Activated naive CD8-positive, alpha-beta T cell treated with anti-CD3 and anti-CD28 coated beads for 36 hours (primary cell): ENCODE data around the gene KIAA0930. TPM values are rescaled to one million over a fixed set of nuclear protein-coding genes. Genes with fewer than 3 reads are reported as not detected.
"Not testable (repeated sequence)": the region's sequence is repeated elsewhere in the genome, so short reads cannot be mapped to it uniquely, and the experiment has no call there.

ENCODE experiments used
- DNase-seq: peaks from one replicate; pipeline ENCODE4 v3.0.0; 2021
- H3K27ac Mint-ChIP-seq: one replicate; pipeline ENCODE4 v1.8.0; 2022; ENCODE audit warnings: mild to moderate bottlenecking, moderate library complexity, mixed read lengths
- H3K27me3 Mint-ChIP-seq: one replicate; pipeline ENCODE4 v1.8.0; 2022; ENCODE audit warnings: mild to moderate bottlenecking, mixed read lengths
- H3K36me3 Mint-ChIP-seq: one replicate; pipeline ENCODE4 v1.8.0; 2021; ENCODE audit warnings: mild to moderate bottlenecking, mixed read lengths
- H3K4me1 Mint-ChIP-seq: one replicate; pipeline ENCODE4 v1.8.0; 2021; ENCODE audit warnings: mixed read lengths
- H3K4me3 Mint-ChIP-seq: one replicate; pipeline ENCODE4 v1.8.0; 2022; ENCODE audit warnings: mild to moderate bottlenecking, moderate library complexity, mixed read lengths
- H3K9me3 Mint-ChIP-seq: one replicate; pipeline ENCODE4 v1.8.0; 2022; ENCODE audit warnings: mixed read lengths
- total RNA-seq, 2 experiments: library from RNA; stranded (reverse); gene quantifications; one replicate each; pipeline ENCODE4 v1.2.3, GENCODE V29; 2021

The KIAA0930 gene
- total RNA-seq, 2 experiments from 2014 or later = 28.0 to 28.6 TPM

- Mint-ChIP-seq H3K27ac (no peak overlapping the region), H3K4me1 (no peaks in the 10 kb centered on the region), H3K27me3 (no peaks in the 10 kb centered on the region), H3K9me3 (no peaks in the 10 kb centered on the region), H3K36me3 (peaks cover 4% of the 10 kb centered on the region), H3K4me3 (no peak overlapping the region)
- DNase-seq = no peak
Observed at GRCh38 chr22:45196926-45197605, 43.6 kb downstream of the KIAA0930 start.

DNA sequence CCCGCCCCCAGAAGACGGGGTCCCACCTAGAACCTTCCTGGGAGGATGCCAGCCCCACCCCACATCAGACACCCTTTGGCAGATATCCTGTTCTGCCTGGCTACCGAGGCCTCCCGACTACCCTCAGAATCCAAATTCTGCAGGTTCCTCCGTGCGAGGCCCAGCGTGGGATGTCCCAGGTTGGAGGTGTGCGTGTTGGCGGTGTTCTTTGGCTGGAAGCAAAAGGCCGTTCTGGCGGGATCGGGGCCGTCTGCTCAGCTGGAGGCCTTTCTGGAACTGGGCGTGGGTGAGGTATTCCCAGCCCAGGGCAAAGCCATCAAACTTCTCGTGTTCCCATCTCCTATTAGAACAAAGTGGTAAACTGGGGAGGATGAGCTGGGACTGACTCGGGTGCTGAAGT, 44.4 kb downstream of the KIAA0930 start:
- Mint-ChIP-seq H3K4me1 (no peaks in the 10 kb centered on the region), H3K27me3 (no peaks in the 10 kb centered on the region), H3K27ac (no peak overlapping the region), H3K36me3 (peaks cover 4% of the 10 kb centered on the region), H3K4me3 (no peak overlapping the region), H3K9me3 (no peaks in the 10 kb centered on the region)
- no peak for DNase-seq

DNA sequence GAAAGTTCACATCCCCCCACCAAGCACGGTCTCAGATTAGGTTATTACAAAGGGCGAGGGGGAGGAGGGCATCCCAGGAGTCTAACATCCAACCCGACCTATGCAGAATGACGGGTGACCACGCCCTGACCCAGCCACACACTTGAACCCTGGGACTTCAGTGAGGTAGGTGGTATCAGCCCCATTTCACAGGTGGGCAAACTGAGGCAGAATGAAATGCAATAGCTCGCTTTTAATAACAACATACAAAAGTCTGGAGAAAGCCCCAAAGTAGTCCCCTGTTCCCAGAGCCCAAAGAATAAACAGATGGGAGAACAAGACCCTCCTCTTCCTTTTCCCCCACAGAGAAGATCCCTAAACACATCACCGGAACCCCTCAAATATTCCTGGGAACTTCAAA, 45.1 kb downstream of the KIAA0930 start:
- Mint-ChIP-seq H3K36me3 (peaks cover 4% of the 10 kb centered on the region), H3K9me3 (no peaks in the 10 kb centered on the region)

DNA sequence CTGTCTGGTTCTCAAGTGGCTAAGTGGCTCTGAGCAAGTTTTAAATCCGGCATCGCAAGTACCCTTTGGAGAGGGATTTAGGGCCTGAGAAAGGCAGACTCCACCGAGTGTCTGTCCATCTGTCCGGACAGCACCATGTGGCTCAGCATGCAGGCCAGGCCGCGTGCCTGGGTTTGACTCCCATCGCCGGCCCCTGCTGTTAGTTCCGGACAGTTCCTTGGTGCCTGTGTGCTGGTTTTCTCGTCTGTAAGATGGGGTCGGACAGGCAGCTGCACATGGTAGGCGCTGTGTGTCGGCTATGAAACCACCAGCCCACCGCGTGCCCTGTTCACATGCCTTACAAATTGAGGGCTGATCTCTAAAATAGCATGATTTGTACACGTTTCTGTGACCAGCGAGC, 46.0 kb downstream of the KIAA0930 start:
- H3K27ac Mint-ChIP-seq = no peak overlapping the region
- no peaks in the 10 kb centered on the region for H3K4me1 Mint-ChIP-seq
- DNase-seq = no peak
- H3K27me3 Mint-ChIP-seq = no peaks in the 10 kb centered on the region
- no peak overlapping the region for H3K4me3 Mint-ChIP-seq
- no peaks in the 10 kb centered on the region for H3K9me3 Mint-ChIP-seq
- peaks cover 2% of the 10 kb centered on the region for H3K36me3 Mint-ChIP-seq

More for the DNA sequence above, 45.1 kb downstream of the KIAA0930 start:
- H3K4me1 Mint-ChIP-seq = no peaks in the 10 kb centered on the region
- H3K27me3 Mint-ChIP-seq = no peaks in the 10 kb centered on the region
- no peak for DNase-seq
- no peak overlapping the region for H3K4me3 Mint-ChIP-seq
- H3K27ac Mint-ChIP-seq = no peak overlapping the region

- H3K27ac Mint-ChIP-seq = no peak overlapping the region
- H3K4me3 Mint-ChIP-seq = no peak overlapping the region
- no peaks in the 10 kb centered on the region for H3K9me3 Mint-ChIP-seq
- H3K27me3 Mint-ChIP-seq = no peaks in the 10 kb centered on the region
- H3K36me3 Mint-ChIP-seq = peaks cover 3% of the 10 kb centered on the region
- DNase-seq = no peak
- H3K4me1 Mint-ChIP-seq = no peaks in the 10 kb centered on the region
Observed at GRCh38 chr22:45192701-45193187, 48.0 kb downstream of the KIAA0930 start.

DNA sequence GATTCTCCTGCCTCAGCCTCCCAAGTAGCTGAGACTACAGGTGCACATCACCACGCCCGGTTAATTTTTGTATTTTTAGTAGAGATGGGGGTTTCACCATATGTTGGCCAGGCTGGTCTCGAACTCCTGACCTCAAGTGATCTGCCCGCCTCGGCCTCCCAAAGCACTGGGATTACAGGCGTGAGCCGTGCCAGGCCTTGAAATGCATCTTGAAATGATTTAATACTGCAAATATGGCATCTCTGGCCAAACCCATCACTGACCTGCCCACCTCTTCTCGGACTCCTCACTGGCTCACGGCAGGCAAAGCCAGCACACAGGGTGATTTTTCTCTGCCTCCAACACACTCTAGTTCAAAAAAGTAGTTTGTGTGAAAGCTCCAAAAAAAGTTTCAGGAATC, 48.9 kb downstream of the KIAA0930 start:
- DNase-seq, H3K9me3 Mint-ChIP-seq, H3K4me3 Mint-ChIP-seq, H3K27me3 Mint-ChIP-seq, H3K4me1 Mint-ChIP-seq, H3K27ac Mint-ChIP-seq, H3K36me3 Mint-ChIP-seq: not testable (repeated sequence)

DNA sequence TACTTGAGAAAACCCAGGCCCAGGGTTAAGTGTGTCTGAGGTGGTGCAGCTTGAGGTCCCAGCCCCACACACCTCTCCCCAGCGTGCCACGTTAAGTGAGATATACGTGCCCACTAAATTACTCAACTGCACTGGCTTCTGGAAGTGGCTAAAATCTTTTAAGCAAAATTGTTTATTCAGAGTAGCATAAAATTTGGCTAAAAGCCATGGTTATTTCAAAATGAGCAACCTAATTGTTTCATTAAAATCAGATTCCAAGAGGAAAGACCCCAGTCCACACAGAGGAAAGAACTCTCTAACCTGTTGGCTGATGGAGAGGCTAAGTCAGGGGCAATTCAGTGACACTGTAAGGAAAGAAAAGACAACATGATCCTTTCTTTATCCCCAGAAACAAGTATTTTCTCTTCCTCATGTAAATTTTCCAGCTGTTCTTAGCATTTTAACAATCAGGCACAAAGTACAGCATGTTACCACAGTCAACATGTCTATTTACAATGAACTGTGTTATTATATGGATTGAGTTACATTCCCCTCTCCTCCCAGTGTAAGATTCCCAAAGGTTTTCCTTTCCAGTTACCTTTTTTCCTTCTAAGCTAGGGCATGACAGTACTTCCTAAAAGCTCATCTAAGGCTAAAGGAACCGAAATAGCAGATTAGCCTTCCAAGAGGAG, 50.4 kb downstream of the KIAA0930 start:
- no peaks in the 10 kb centered on the region for H3K9me3 Mint-ChIP-seq
- peaks cover 10% of the 10 kb centered on the region for H3K36me3 Mint-ChIP-seq
- no peaks in the 10 kb centered on the region for H3K27me3 Mint-ChIP-seq
- H3K4me1 Mint-ChIP-seq = peaks cover 8% of the 10 kb centered on the region
- H3K27ac Mint-ChIP-seq = no peak overlapping the region
- no peak overlapping the region for H3K4me3 Mint-ChIP-seq
- no peak for DNase-seq

DNA sequence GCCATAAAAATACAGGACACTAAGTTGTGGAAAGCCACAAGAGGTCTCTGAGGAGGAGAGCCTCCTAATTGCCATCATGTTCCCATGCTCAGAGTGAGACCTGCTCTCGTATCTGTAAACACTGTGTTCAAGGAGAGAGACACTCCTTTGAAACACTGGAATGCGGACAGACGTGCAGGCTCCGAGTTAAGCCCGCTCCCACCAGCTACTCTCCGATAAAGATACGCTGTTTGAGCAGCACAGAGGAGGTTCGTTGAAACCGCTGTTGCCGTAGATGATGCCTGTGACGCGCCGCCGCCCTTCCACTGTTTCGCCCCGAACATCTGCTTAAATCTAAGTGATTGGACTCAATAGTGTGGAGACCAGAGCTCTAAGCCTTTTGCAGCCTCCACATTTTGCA, 51.9 kb downstream of the KIAA0930 start:
- H3K4me3 Mint-ChIP-seq = no peak overlapping the region
- peaks cover 10% of the 10 kb centered on the region for H3K4me1 Mint-ChIP-seq
- DNase-seq = no peak
- no peaks in the 10 kb centered on the region for H3K27me3 Mint-ChIP-seq
- H3K27ac Mint-ChIP-seq = no peak overlapping the region
- no peaks in the 10 kb centered on the region for H3K9me3 Mint-ChIP-seq
- H3K36me3 Mint-ChIP-seq = peaks cover 23% of the 10 kb centered on the region

DNA sequence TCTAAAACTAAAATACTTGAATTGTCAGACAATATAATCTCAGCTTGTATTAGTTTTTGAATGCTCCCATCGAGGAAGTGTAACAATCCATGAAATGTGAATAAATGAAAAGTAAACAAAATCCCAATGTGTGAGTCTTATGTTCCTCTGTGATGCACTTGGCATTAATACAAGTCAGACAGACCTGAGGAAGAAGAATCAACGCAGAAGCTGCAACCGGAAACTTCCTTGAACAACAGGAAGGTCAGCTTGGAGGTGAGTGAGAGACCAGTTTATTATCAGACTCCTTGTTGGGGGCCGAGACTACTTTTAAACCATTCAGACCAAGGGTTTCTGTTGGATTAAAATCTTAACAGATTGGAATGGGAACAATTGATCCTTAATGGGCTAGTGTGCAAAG, 52.8 kb downstream of the KIAA0930 start:
- Mint-ChIP-seq H3K9me3 (no peaks in the 10 kb centered on the region), H3K4me3 (no peak overlapping the region), H3K27me3 (no peaks in the 10 kb centered on the region), H3K36me3 (peaks cover 28% of the 10 kb centered on the region), H3K27ac (no peak overlapping the region), H3K4me1 (peaks cover 12% of the 10 kb centered on the region)
- no peak for DNase-seq

DNA sequence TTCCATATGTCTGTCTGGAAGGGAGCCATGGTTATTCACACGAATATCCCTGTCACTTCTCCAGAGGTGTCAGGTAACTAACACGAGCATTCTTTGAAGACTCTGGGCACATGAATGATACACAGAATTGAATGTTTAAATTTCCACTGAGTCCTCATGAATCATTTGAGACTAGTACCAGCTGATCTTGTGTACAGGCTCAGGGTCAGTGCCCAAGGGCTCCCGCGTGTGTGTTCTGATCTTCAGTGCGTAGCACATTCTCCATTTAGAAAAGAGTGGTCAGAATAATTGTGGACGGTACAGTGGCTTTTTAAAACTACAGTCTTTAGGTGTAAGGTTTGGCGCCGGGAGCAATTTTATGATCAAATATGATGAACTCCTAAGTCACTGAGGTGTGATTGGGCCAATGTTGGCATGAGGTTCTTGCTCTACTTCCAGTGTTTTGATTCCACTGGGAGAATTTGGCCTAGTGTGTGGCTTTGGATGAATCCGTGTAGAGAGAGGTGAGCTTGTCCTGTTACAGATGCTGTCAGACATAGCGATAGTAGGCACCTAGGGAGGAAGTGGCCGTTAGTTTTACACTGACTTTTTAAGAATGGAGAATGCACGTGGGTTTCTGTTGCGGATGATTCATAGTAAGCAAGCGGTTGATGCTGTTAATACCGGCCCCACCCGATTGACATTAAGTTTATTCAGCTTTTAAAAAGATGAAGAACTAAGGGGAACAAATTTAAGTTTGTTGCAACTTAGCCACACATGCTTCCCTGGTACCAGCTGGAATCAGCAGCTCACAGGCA, 54.8 kb downstream of the KIAA0930 start:
- no peak overlapping the region for H3K4me3 Mint-ChIP-seq
- no peaks in the 10 kb centered on the region for H3K9me3 Mint-ChIP-seq
- no peaks in the 10 kb centered on the region for H3K27me3 Mint-ChIP-seq
- peak overlapping the region; percentile 77 for H3K27ac Mint-ChIP-seq
- H3K4me1 Mint-ChIP-seq = peaks cover 23% of the 10 kb centered on the region
- H3K36me3 Mint-ChIP-seq = peaks cover 42% of the 10 kb centered on the region
- DNase-seq = no peak

DNA sequence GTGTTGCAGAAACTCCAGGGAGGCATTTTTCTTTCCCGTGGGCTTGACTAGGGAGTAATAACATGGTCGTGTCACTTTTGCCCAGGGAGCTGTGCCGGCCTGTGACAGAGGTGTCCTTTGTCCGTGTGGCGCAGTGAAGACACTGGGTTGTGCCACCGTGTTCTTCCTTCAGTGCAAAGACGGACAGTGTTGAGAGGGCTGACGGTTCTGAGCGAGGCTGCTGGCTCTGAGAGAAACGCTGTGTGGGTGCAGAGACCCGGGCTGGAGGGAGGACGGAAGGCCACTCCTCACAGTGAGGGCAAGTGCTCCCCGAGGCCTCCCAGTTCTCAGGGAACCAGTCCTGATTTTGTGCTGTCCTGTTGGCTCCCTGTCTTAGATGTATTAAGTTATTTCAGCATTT, 56.7 kb downstream of the KIAA0930 start:
- H3K9me3 Mint-ChIP-seq = no peaks in the 10 kb centered on the region
- peaks cover 57% of the 10 kb centered on the region for H3K36me3 Mint-ChIP-seq
- no peak overlapping the region for H3K27ac Mint-ChIP-seq
- no peak for DNase-seq
- no peak overlapping the region for H3K4me3 Mint-ChIP-seq
- no peaks in the 10 kb centered on the region for H3K27me3 Mint-ChIP-seq
- H3K4me1 Mint-ChIP-seq = peaks cover 40% of the 10 kb centered on the region

DNA sequence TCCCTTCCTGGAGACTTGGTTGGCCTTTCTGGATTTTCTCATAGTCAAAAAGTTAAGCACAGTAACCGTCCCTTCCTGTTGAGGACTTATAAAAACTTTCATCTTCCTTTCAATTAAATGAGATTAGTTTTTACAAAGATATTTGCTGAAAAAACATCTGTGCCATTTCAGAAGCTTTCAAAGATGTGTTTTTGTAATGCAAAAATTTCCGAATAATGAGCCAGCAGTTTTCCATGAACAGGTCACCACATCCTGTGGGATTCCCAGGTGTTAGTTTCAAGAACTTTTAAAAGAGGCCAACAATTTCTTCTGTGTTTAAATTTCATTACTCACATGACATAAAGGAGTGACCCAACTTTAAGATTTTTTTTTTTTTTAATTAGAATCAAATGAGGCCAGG, 58.9 kb downstream of the KIAA0930 start:
- no peak for DNase-seq
- Mint-ChIP-seq H3K9me3 (no peaks in the 10 kb centered on the region), H3K4me1 (peaks cover 54% of the 10 kb centered on the region), H3K27me3 (no peaks in the 10 kb centered on the region), H3K4me3 (peak overlapping the region; percentile 5), H3K27ac (peak overlapping the region; percentile 68), H3K36me3 (peaks cover 63% of the 10 kb centered on the region)

DNA sequence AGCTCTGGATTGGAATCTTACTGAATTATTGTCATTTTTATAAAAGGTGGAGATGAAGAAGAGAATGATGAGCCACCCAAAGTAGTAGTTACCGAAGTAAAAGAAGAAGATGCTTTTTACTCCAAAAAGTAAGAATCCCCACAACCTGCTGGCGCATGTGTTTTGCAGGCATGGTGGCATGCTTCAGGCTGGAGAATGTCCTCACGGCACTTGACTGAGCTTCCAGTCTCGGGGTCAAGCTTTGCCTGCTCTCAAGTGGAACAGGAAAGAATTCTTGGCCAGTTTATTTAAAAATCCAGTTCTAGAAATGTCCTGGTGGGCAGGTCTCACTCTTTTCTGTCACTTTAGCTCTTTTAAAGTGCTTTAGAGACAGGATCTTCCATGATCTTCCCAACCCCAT, 59.5 kb downstream of the KIAA0930 start:
- H3K27me3 Mint-ChIP-seq = no peaks in the 10 kb centered on the region
- H3K27ac Mint-ChIP-seq = peak overlapping the region; percentile 68
- H3K9me3 Mint-ChIP-seq = no peaks in the 10 kb centered on the region
- H3K36me3 Mint-ChIP-seq = peaks cover 65% of the 10 kb centered on the region
- no peak overlapping the region for H3K4me3 Mint-ChIP-seq
- DNase-seq = no peak
- peaks cover 53% of the 10 kb centered on the region for H3K4me1 Mint-ChIP-seq

GRCh38 chr22:45180146-45180679, 60.5 kb downstream of the KIAA0930 start:
- no peak overlapping the region for H3K4me3 Mint-ChIP-seq
- H3K9me3 Mint-ChIP-seq = no peaks in the 10 kb centered on the region
- H3K36me3 Mint-ChIP-seq = peaks cover 63% of the 10 kb centered on the region
- no peaks in the 10 kb centered on the region for H3K27me3 Mint-ChIP-seq
- no peak for DNase-seq
- H3K4me1 Mint-ChIP-seq = peaks cover 49% of the 10 kb centered on the region
- H3K27ac Mint-ChIP-seq = peak overlapping the region; percentile 40
